Stimulated activated CD8-positive, alpha-beta memory T cell treated with anti-CD3 and anti-CD28 coated beads, Interleukin-12 subunit alpha, Interleukin-12 subunit beta, amount 100 ng/mL, for 24 hours (primary cell): ENCODE results near the gene FHIT.
"Not testable (repeated sequence)": the region's sequence is repeated elsewhere in the genome, so short reads cannot be mapped to it uniquely, and the experiment has no call there.

Experiments
- DNase-seq: peaks from one replicate; pipeline ENCODE4 v3.0.0-alpha.2; 2020; ENCODE audit errors: extremely low read depth

Gene FHIT

GRCh38 chr3:60989626-60990441 lies 261.4 kb downstream of the FHIT start:
- DNase-seq: no peak

GRCh38 chr3:60987191-60987590 lies 264.1 kb downstream of the FHIT start:
- not testable (repeated sequence) for DNase-seq

DNA sequence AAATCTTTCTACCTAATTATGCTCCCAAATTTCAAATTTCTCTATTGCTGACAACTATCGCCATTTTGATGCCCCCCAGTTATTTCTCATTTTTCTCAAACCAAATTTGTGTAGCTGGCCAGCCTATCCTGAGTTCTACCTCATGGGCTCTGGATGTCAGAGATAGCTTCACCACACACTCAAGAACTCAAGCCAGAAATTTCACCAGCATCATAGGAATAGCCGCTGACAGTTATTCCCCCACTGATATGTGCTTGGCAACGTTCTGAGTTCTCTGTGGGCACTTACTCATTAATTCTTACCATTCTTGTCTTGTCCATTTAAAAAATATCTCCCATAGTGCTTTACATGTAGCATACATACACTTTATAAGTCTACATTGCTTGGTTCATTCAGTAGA lies 264.7 kb downstream of the FHIT start:
- no peak for DNase-seq

DNA sequence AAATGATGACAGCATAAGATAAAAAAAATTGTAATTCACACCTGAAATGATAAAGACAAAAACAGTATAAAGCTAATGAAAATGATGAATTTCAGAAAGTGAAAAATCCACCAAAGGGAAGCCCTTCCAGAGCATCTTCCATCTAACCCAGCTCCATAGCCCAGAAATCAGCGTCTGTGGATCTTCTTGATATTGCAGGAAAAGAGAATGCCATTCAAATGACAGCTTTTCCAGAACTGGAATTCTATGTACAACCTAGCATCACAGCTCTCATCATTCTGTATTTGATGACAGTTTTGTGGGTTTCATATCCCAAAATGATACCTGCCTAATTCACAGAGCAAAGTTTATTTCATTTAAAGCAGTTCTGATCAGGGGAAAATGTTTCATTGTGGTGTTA lies 267.3 kb downstream of the FHIT start:
- DNase-seq: no peak

DNA sequence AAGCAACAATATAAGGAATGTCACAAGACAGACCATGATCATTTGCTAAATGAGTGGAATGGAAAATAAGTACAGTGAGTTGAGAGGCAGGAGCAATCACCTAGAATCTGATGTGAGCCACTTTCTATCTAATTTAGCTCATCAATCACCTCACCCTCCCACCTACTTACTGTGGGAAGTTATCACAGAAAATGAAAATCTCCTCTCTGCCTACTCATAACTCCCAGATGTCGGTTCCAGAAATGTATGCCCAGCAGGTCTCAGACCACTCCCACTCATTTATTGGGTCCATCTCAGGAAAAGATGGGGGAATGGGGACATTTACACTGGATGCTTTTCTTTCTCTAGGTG lies 270.9 kb downstream of the FHIT start:
- DNase-seq: no peak

GRCh38 chr3:60979461-60980341 lies 271.6 kb downstream of the FHIT start:
- no peak for DNase-seq

DNA sequence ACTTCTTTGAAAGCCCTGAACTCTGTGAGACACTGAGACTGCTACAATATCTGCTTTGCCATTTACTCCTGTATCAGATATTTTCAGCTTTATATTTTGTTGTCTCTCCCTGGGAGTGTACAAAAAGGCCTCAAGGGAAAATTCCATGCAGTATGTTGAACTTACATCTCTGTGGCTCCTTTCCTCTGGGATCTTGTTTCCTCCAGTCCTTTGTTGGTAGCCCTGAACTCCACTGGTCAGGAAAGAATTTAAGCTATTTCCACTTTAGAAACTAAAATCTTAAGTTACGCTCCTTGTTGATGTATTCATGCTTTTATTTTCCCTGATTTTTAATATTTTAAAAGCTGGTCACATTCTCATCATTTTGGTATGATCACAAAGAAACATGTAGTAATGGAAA lies 277.9 kb downstream of the FHIT start:
- DNase-seq: no peak

GRCh38 chr3:60972599-60972998 lies 278.7 kb downstream of the FHIT start:
- no peak for DNase-seq

- DNase-seq: no peak
These were observed 280.4 kb downstream of the FHIT start for GRCh38 chr3:60970850-60971249.

DNA sequence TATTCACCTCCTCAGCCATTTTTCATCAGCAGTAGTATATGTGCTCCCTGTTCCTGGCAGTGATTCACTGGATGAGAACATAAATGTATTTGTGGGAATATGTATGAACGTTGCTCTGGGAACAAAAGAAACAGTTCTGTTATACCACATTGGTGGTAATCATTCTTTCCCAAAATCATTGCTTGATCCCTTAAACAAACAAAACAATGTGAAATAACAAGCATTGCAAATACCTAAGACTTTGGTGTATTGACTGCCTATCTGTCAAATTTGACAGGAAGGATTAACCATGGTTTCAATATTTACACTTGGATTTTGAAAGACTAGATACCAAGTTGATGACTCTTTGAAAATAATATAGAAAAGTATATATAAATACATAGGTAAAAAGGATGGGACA lies 284.1 kb downstream of the FHIT start:
- DNase-seq: no peak

DNA sequence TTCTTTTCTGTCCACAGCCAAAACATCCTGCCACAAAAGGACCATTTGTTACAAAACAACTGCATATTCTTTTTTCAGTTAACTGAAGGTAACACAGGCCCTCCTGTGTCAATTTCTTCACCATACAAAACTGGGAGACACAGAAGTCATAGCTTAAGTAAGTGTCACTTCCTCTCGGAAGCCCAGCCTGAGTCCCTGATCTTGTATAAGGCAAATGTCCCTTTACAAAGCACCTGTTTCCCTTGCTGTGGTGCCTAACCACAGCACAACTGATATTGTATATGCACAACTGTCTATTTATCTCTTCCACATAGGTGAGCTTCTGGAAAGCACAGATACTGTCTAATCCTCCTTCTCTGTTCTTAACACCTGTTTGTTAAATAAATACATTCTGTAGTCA lies 293.7 kb downstream of the FHIT start:
- no peak for DNase-seq

GRCh38 chr3:60956729-60957128 lies 294.5 kb downstream of the FHIT start:
- no peak for DNase-seq

DNA sequence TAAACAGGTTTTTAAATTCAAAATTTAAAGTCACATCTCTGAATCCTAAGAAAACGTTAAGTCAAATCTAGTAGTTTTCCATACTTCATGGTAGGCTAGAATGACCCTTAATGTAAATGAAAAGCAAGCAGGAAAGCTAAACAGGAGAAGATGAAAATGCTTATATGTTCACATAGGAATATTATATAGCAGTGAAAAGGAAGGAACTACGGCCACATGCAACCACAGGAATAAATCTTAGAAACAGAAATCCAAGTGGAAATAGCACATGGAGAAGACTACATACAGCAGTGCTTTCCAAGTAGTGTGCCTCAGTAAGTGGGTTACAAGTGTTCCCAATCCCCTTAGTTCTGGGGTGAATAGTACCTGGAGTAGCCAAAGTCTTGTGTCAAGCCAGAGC lies 296.2 kb downstream of the FHIT start:
- DNase-seq: no peak

DNA sequence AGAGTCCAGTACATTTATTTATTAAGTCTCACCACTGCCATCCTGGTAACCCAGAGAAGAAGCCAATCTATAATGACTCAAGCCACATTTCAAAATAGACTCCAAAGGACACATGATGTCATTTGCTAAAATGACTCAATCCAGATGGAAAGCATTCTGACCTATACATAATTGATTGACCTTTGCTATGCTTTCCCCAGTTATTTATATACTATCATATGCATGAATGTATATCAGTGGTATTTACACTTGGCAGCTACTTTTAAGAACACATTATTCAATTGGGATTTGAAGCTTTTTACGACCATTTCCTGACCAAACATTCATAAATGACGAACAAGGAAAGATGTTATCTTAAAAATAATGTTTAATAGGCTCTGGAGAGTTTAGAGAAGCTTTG lies 297.2 kb downstream of the FHIT start:
- no peak for DNase-seq

DNA sequence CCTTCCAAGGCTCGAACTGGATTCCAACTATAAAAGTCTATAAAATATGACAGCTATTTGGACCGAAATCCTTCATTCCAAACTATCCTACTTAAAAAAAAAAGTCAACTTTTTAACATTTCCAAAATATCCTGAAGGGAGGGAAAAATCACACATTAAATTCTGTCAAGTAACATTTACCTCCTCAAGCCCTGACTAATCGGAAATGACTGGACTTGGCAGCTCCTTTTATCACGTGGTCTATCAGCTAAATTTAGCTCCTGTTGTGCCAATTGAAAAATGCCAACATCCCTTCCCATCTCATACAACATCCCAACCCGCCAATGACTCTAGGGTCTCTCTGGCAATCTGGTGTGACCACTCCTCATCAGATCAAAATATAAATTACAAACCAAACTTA lies 297.9 kb downstream of the FHIT start:
- DNase-seq: no peak

DNA sequence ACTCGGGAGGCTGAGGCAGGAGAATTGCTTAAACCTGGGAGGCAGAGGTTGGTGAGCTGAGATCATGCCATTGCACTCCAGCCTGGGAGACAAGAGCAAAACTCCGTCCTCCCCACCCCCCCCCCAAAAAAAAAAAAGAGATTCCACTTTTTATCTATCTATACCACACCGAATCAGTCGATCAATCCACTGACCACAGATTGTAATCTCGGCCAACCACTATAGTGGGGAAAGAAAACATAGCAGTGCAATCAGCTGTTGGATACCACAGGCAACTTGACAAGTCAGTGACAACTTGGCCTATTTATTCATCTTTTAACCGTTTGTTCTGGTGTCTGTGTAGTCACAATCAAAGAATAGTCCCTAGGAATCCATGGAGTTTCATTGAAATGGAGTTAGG lies 299.2 kb downstream of the FHIT start:
- no peak for DNase-seq

- no peak for DNase-seq
These were observed 302.1 kb downstream of the FHIT start for GRCh38 chr3:60949146-60949545.

- DNase-seq: no peak
These were observed 302.8 kb downstream of the FHIT start for GRCh38 chr3:60948488-60948887.

DNA sequence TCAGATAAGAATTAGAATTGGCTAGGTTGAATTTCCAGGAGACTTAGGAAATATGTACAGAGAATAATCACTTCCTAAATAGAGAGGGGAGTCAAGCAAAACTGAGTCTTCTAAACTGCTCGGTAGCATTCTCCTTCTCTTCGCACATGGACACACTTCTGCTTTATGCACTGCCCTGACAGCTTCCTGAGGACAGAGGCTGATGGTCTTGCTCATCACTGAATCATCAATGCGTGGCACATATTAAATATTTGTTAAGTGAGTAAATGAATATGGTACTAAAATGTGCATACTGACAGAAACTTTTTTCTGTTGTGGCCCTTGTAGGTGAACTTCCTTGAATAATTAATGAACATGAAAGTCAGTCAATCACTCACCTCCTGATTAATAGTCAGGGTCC lies 315.5 kb downstream of the FHIT start:
- DNase-seq: no peak

DNA sequence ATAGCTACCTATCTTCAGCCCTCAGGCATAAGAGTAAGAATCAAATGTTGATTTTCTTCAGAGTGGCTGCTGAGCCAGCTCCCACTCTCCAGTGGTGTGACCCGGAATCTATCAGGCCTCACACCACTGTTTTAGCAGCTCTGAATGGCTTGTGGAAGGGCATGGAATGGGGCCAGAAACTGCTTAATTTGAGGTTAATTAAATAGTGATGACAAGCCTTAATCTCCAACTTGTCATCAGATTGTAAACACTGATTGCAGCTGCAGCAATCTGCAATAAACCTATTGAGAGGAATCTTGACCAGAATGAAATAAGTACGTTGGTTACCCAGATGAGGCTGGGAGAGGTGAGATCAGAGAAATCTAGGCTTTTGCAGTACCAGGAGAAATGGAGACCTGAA lies 317.4 kb downstream of the FHIT start:
- DNase-seq: no peak

DNA sequence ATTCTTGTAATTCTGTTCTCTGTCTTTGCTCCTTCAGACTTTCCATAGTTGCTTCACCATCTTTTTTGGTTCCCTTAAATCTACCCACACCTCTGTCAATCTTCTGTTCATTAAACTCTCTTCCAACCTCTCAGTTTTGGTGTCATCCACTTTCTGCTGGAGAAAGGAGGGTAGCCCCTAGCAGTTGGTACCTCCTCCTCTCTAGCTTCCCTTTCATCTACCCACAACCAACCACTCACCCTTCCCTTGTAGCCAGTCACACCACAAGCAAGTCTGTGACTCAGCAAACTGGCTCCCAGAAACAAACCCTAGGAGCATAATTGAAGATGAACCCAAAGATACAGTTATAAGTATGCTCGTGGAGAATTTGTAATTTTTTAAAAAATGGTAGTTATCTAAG lies 318.6 kb downstream of the FHIT start:
- no peak for DNase-seq

DNA sequence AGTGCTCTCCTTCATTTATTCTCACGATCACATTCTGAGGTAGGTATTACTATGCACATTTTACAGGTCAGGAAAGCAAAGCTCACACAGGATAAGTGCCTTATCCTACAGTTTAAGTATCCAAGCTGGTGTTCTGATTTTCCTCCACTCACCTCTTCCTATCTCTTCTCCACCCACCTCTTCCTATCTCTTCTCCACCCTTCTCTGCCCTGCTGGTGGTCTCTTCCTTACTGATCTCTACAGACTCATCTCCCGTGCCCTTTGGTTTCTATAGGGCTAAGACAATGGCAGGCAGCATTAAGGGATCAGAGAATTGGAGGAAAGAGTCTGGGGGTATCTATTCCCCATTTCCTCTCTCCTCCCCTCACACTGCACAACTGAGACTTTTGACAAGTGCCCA lies 319.1 kb downstream of the FHIT start:
- no peak for DNase-seq

- no peak for DNase-seq
These were observed 319.8 kb downstream of the FHIT start for GRCh38 chr3:60931452-60931851.
